H1 (cell line): Measurements from ENCODE around the gene CBFB. TPM values are rescaled to one million over a fixed set of nuclear protein-coding genes. Genes with fewer than 3 reads are reported as not detected.

Source experiments
- CTCF ChIA-PET: fragments of 300-600 bp; sonication (Branson Sonifier 250); formaldehyde crosslinking; loops from one replicate; lab custom pipeline; 2021; ENCODE audit not compliant: partially characterized antibody; lab: Charles Lee
- POLR2A ChIA-PET: fragments of 300-600 bp; sonication (Branson Sonifier 250); formaldehyde crosslinking; loops from one replicate; lab custom pipeline; 2021; ENCODE audit warnings: inconsistent platforms; ENCODE audit not compliant: partially characterized antibody; lab: Charles Lee
- DNase-seq, 2 experiments: peaks; one replicate each; pipeline versions ENCODE4 v3.0.0 to v3.0.0-alpha.2; 2010 to 2022; ENCODE audit warnings: low spot score in 2 of 2, low read depth in 1 of 2, mixed read lengths in 1 of 2
- FAIRE-seq: peaks from 2 replicates; lab custom pipeline; 2011; peaks lifted over from hg19 to GRCh38; lab: Jason Lieb, UNC
- H2AFZ ChIP-seq: 2 replicates; pipeline ENCODE4 v1.8.1; 2012; ENCODE audit warnings: low read length, inconsistent platforms
- H2AK5ac ChIP-seq: 2 replicates; pipeline ENCODE4 v1.6.1; 2013; ENCODE audit warnings: low read depth, low read length
- H2BK120ac ChIP-seq: replicated peaks from 2 replicates; pipeline ENCODE3; 2013; ENCODE audit warnings: low read depth, low read length, inconsistent platforms
- H2BK12ac ChIP-seq: 2 replicates; pipeline ENCODE4 v1.6.1; 2013; ENCODE audit warnings: low read depth, low read length
- H2BK15ac ChIP-seq: 2 replicates; pipeline ENCODE4 v1.6.1; 2013; ENCODE audit warnings: low read length
- H2BK20ac ChIP-seq: 2 replicates; pipeline ENCODE4 v1.6.1; 2013; ENCODE audit warnings: low read length
- H2BK5ac ChIP-seq: 2 replicates; pipeline ENCODE4 v1.6.1; 2013; ENCODE audit warnings: low read depth, low read length
- H3K14ac ChIP-seq: 2 replicates; pipeline ENCODE4 v1.6.1; 2013; ENCODE audit warnings: inconsistent platforms; ENCODE audit not compliant: insufficient read length
- H3K18ac ChIP-seq: 2 replicates; pipeline ENCODE4 v1.6.1; 2013; ENCODE audit warnings: low read length; ENCODE audit errors: extremely low read depth
- H3K23ac ChIP-seq: 2 replicates; pipeline ENCODE4 v1.6.1; 2013; ENCODE audit warnings: inconsistent platforms; ENCODE audit not compliant: insufficient read length
- H3K23me2 ChIP-seq: 2 replicates; pipeline ENCODE4 v1.6.1; 2013; ENCODE audit warnings: low read depth, low read length
- H3K27ac ChIP-seq: 2 replicates; pipeline ENCODE4 v1.6.1; 2011; ENCODE audit warnings: low read depth, low read length, inconsistent platforms
- H3K27me3 ChIP-seq, 4 experiments: replicated peaks in 1 of 4; 1 replicate in 1 of 4; 2 replicates in 3 of 4; pipeline versions ENCODE4 v1.6.1 to v1.8.1; 2011 to 2013; ENCODE audit warnings: low read length in 3 of 4, mild to moderate bottlenecking in 3 of 4, inconsistent platforms in 2 of 4, mixed read lengths in 2 of 4, moderate library complexity in 1 of 4; ENCODE audit not compliant: control insufficient read depth in 3 of 4, insufficient read depth in 3 of 4; ENCODE audit errors: extremely low read depth in 1 of 4
- H3K36me3 ChIP-seq, 4 experiments: 2 replicates each; pipeline versions ENCODE4 v1.6.1 to v1.8.1; 2011 to 2013; ENCODE audit warnings: mild to moderate bottlenecking in 4 of 4, low read length in 3 of 4, moderate library complexity in 2 of 4, control low read depth in 1 of 4, inconsistent platforms in 1 of 4; ENCODE audit not compliant: insufficient read depth in 4 of 4, control insufficient read depth in 2 of 4
- H3K4ac ChIP-seq: replicated peaks from 2 replicates; pipeline ENCODE3; 2013; ENCODE audit warnings: low read length, low read depth, mixed read lengths, inconsistent platforms; ENCODE audit not compliant: insufficient read length
- H3K4me1 ChIP-seq, 4 experiments: replicated peaks in 1 of 4; 1 replicate in 1 of 4; 2 replicates in 3 of 4; pipeline versions ENCODE4 v1.6.1 to v1.8.1; 2011 to 2013; ENCODE audit warnings: low read length in 3 of 4, inconsistent platforms in 2 of 4, mixed read lengths in 1 of 4; ENCODE audit not compliant: insufficient read depth in 4 of 4, control insufficient read depth in 3 of 4
- H3K4me2 ChIP-seq, 2 experiments: 2 replicates each; pipeline versions ENCODE4 v1.6.1 to v1.8.1; 2011 to 2013; ENCODE audit warnings: low read depth in 2 of 2, low read length in 2 of 2, control low read depth in 1 of 2, inconsistent platforms in 1 of 2, mild to moderate bottlenecking in 1 of 2; ENCODE audit not compliant: insufficient read depth in 1 of 2
- H3K4me3 ChIP-seq, 4 experiments: fragments of 200-600, 300-600 bp in 1 of 4; sonication (generic), shearing (Covaris generic), sonication (Bioruptor Twin) in 1 of 4; 2 replicates each; pipeline versions ENCODE4 v1.5.1 to v1.8.1; 2011 to 2016; ENCODE audit warnings: low read length in 4 of 4, low read depth in 3 of 4, control low read depth in 2 of 4, inconsistent platforms in 2 of 4, mild to moderate bottlenecking in 2 of 4, mixed read lengths in 1 of 4, moderate library complexity in 1 of 4; ENCODE audit not compliant: insufficient read depth in 2 of 4; ENCODE audit errors: extremely low read depth in 1 of 4
- H3K56ac ChIP-seq: replicated peaks from 2 replicates; pipeline ENCODE3; 2013; ENCODE audit warnings: low read depth, mild to moderate bottlenecking, mixed read lengths, low read length, inconsistent platforms; ENCODE audit not compliant: insufficient read length
- H3K79me1 ChIP-seq: 2 replicates; pipeline ENCODE4 v1.6.1; 2013; ENCODE audit warnings: low read depth, low read length, control low read depth
- H3K79me2 ChIP-seq, 2 experiments: 2 replicates each; pipeline versions ENCODE4 v1.6.1 to v1.8.1; 2012 to 2013; ENCODE audit warnings: low read length in 2 of 2, mild to moderate bottlenecking in 2 of 2, inconsistent platforms in 1 of 2; ENCODE audit not compliant: insufficient read depth in 2 of 2, control insufficient read depth in 1 of 2
- H3K9ac ChIP-seq, 4 experiments: replicated peaks in 1 of 4; 1 replicate in 1 of 4; 2 replicates in 3 of 4; pipeline versions ENCODE4 v1.6.1 to v1.8.1; 2011 to 2013; ENCODE audit warnings: low read depth in 3 of 4, low read length in 3 of 4, control low read depth in 2 of 4, mild to moderate bottlenecking in 2 of 4, moderate library complexity in 2 of 4, inconsistent platforms in 1 of 4; ENCODE audit errors: extremely low read depth in 1 of 4
- H3K9me3 ChIP-seq, 2 experiments: 2 replicates each; pipeline versions ENCODE4 v1.6.1 to v1.8.1; 2012 to 2013; ENCODE audit warnings: mild to moderate bottlenecking in 2 of 2, moderate library complexity in 2 of 2, control low read depth in 1 of 2, inconsistent platforms in 1 of 2, low read depth in 1 of 2, low read length in 1 of 2, mixed read lengths in 1 of 2; ENCODE audit not compliant: insufficient read depth in 2 of 2
- H4K20me1 ChIP-seq, 2 experiments: replicated peaks in 1 of 2; 2 replicates each; pipeline versions ENCODE3 to v1.8.1; 2011 to 2013; ENCODE audit warnings: inconsistent platforms in 2 of 2, low read length in 2 of 2, mild to moderate bottlenecking in 1 of 2; ENCODE audit not compliant: insufficient read depth in 2 of 2, control insufficient read depth in 1 of 2
- H4K5ac ChIP-seq: 2 replicates; pipeline ENCODE4 v1.6.1; 2013; ENCODE audit warnings: low read length, low read depth, mixed read lengths, inconsistent platforms; ENCODE audit not compliant: insufficient read length
- H4K8ac ChIP-seq: 2 replicates; pipeline ENCODE4 v1.8.0; 2013; ENCODE audit warnings: mild to moderate bottlenecking, moderate library complexity, low read length, inconsistent platforms; ENCODE audit not compliant: insufficient read depth; ENCODE audit errors: extremely low read depth
- H4K91ac ChIP-seq: replicated peaks from 2 replicates; pipeline ENCODE3; 2013; ENCODE audit warnings: low read length, mixed read lengths, inconsistent platforms; ENCODE audit not compliant: insufficient read length
- CBX5 ChIP-seq: fragments of 300-800, 300-1000 bp; sonication (generic); IDR thresholded peaks from 2 replicates; pipeline ENCODE4 v1.7.1; 2016; ENCODE audit warnings: antibody characterized with exemption, low read length, low read depth
- HDAC6 ChIP-seq: IDR thresholded peaks from one replicate; pipeline ENCODE4 v1.7.1; 2012; ENCODE audit warnings: low read depth, mild to moderate bottlenecking, inconsistent platforms, low read length, moderate library complexity
- JUND ChIP-seq: IDR thresholded peaks from 2 replicates; pipeline ENCODE4 v1.6.1; 2011; ENCODE audit warnings: mild to moderate bottlenecking, improper control_type of control experiment, low read length
- POU5F1 ChIP-seq: IDR thresholded peaks from 2 replicates; pipeline ENCODE4 v1.6.1; 2011; ENCODE audit warnings: low read depth, mild to moderate bottlenecking, low read length, moderate library complexity
- SP1 ChIP-seq: IDR thresholded peaks from 2 replicates; pipeline ENCODE4 v1.6.1; 2011; ENCODE audit warnings: low read depth, low read length
- TBP ChIP-seq: IDR thresholded peaks from 2 replicates; pipeline ENCODE4 v1.6.1; 2011; ENCODE audit warnings: low read depth, low read length, improper control_type of control experiment
- WGBS, 2 experiments: shearing (Covaris generic) in 1 of 2; methylation state at CpG; one replicate each; pipeline versions ENCODE4 v1.1.6 to v1.1.7; 2013 to 2015; ENCODE audit warnings: low lambda C conversion rate in 2 of 2, mixed read lengths in 2 of 2, inconsistent platforms in 1 of 2, low coverage in 1 of 2, missing lambda C conversion rate in 1 of 2; ENCODE audit not compliant: insufficient replicate concordance in 2 of 2, insufficient coverage in 1 of 2, insufficient read length in 1 of 2; ENCODE audit errors: extremely low coverage in 1 of 2, missing lambda C conversion rate in 1 of 2; 5-methylcytosine and 5-hydroxymethylcytosine counted together
- polyA plus RNA-seq, 7 experiments: library from polyadenylated mRNA; depleted of rRNA in 3 of 7; stranded (reverse) in 5 of 7; unstranded in 2 of 7; fragments of >200 nt in 5 of 7; fragments of 200-250 nt in 2 of 7; gene quantifications; 1 replicate in 5 of 7; 2 replicates in 1 of 7; 4 replicates in 1 of 7; pipeline versions ENCODE4 v1.2.1 to v1.2.3, GENCODE V29; 2011 to 2013; ENCODE audit warnings: missing spikeins in 2 of 7, mixed read lengths in 2 of 7
- total RNA-seq: library from RNA; stranded (reverse); fragmentation: NEBNext Ultra II Directional; extraction: Animal tissue kit (Norgen Biotek cat#: 25700); gene quantifications from 2 replicates; pipeline ENCODE4 v1.2.1, GENCODE V29; 2021

CBFB gene
- total and polyA plus RNA-seq, 2 of the 8 experiments (the other 6 are each of a cell fraction or from before 2014, with no cell fraction given) = 11.5 to 31.6 TPM

- no peak overlapping the region for H2AK5ac ChIP-seq
- no peak overlapping the region for H2BK5ac ChIP-seq
- no peak overlapping the region for H2BK20ac ChIP-seq
- no peak overlapping the region for H2BK15ac ChIP-seq
- no peak overlapping the region for H3K4me3 ChIP-seq
- H3K14ac ChIP-seq = no peak overlapping the region
- no peak overlapping the region for H3K18ac ChIP-seq
- POLR2A ChIA-PET = interaction anchor here (0.8 to 1.6 kb wide), 2 partner anchors 10 to 88 kb away, joined by 3 to 4 read pairs; no protein-coding TSS in a partner anchor
- H2BK12ac ChIP-seq = no peak overlapping the region
- no peaks in the 10 kb centered on the region for H3K4me1 ChIP-seq
- H3K23me2 ChIP-seq = no peaks in the 10 kb centered on the region
- H3K36me3 ChIP-seq = no peaks in the 10 kb centered on the region; a peak in 1 of 8 replicates
- no peaks in the 10 kb centered on the region for H3K79me2 ChIP-seq
- no peak overlapping the region for H3K4me2 ChIP-seq
- no peak overlapping the region for H2AFZ ChIP-seq
- no peaks in the 10 kb centered on the region for H3K27me3 ChIP-seq
- 84% methylated on average over 4 of the region's 4 CpGs; no CpG with 5 or more reads in 1 of the 2 experiments for WGBS, 2 experiments
- no peak overlapping the region for H3K23ac ChIP-seq
- no peak for FAIRE-seq
- no peak for DNase-seq
- H3K56ac ChIP-seq = no peak overlapping the region
- H3K27ac ChIP-seq = no peak overlapping the region
- CTCF ChIA-PET = interaction anchor here (0.6 to 12.0 kb wide), 42 partner anchors 11 to 252 kb away, joined by 3 to 164 read pairs (median 3); partner anchors contain the start of gene B3GNT9
- H4K91ac ChIP-seq = no peak overlapping the region
- TF ChIP-seq TBP (no peak), POU5F1 (no peak), JUND (no peak), HDAC6 (no peak), SP1 (no peak), CBX5 (no peak)
- no peak overlapping the region for H2BK120ac ChIP-seq
- no peak overlapping the region for H3K9ac ChIP-seq
- no peaks in the 10 kb centered on the region for H3K9me3 ChIP-seq
- no peak overlapping the region for H4K5ac ChIP-seq
- no peak overlapping the region for H4K8ac ChIP-seq
- H4K20me1 ChIP-seq = no peaks in the 10 kb centered on the region
- H3K79me1 ChIP-seq = no peaks in the 10 kb centered on the region
- H3K4ac ChIP-seq = no peak overlapping the region
Observed at GRCh38 chr16:67101311-67102082, 72.5 kb downstream of the CBFB start.
